Fibroblast of lung (primary cell): ENCODE data around the gene SESN1.

Source experiments
- CTCF ChIP-seq, 2 donors: IDR thresholded peaks in 1 of 2; conservative IDR thresholded peaks in 1 of 2; 1 replicate in 1 of 2; 2 replicates in 1 of 2; pipeline ENCODE4 v1.5.1; 2011 to 2012; ENCODE audit warnings: low read length in 2 of 2, control low read depth in 1 of 2, inconsistent platforms in 1 of 2, low read depth in 1 of 2, mild to moderate bottlenecking in 1 of 2
- EZH2 ChIP-seq: IDR thresholded peaks from 2 replicates; pipeline ENCODE4 v1.5.1; 2012; ENCODE audit warnings: low read length, control low read depth, mild to moderate bottlenecking; ENCODE audit errors: missing control alignments

- TF ChIP-seq CTCF (conservative IDR thresholded peaks at IDR 0.05 in 1 of 2, IDR thresholded peaks at IDR 0.05 in 1 of 2; ENCODE audit: low read depth in 1 of 2, low read length in 2 of 2) (no peak), EZH2 (no peak)
Measured at GRCh38 chr6:108937170-108937569, 157.5 kb downstream of the SESN1 start.
